Fibroblast of lung (primary cell): Measurements from ENCODE around the gene SRSF7.
"Not testable (repeated sequence)": the region's sequence is repeated elsewhere in the genome, so short reads cannot be mapped to it uniquely, and the experiment has no call there.

Source experiments
- CTCF ChIP-seq, 2 donors: IDR thresholded peaks in 1 of 2; conservative IDR thresholded peaks in 1 of 2; 1 replicate in 1 of 2; 2 replicates in 1 of 2; pipeline ENCODE4 v1.5.1; 2011 to 2012; ENCODE audit warnings: low read length in 2 of 2, control low read depth in 1 of 2, inconsistent platforms in 1 of 2, low read depth in 1 of 2, mild to moderate bottlenecking in 1 of 2
- EZH2 ChIP-seq: IDR thresholded peaks from 2 replicates; pipeline ENCODE4 v1.5.1; 2012; ENCODE audit warnings: low read length, control low read depth, mild to moderate bottlenecking; ENCODE audit errors: missing control alignments

DNA sequence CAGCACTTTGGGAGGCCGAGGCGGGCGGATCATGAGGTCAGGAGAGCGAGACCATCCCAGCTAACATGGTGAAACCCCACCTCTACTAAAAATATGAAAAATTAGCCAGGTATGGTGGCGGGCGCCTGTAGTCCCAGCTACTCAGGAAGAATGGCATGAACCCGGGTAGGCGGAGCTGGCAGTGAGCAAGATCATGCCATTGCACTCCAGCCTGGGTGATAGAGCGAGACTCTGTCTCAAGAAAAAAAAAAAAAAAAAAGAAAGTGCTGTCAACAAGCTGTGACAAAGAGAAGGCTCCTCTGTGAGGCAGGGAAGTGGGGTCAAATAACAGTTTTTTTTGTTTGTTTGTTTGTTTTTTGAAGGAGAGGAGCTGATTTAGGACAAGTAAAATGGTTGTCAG is 42.7 kb downstream of the SRSF7 start:
- not testable (repeated sequence) for TF ChIP-seq CTCF (conservative IDR thresholded peaks at IDR 0.05 in 1 of 2, IDR thresholded peaks at IDR 0.05 in 1 of 2; ENCODE audit: low read depth in 1 of 2, low read length in 2 of 2); EZH2
